NCI-H345 treated with DMSO at 0.1 percent for 48 hours (cell line): ENCODE data around the gene PLSCR1.
A peak's percentile ranks its signal among the peaks of the same experiment; 100 is the strongest.

Experiments used
- DNase-seq: peaks from one replicate; lab custom pipeline; 2025; ENCODE audit not compliant: unreplicated experiment; lab: John Stamatoyannopoulos, UW

PLSCR1 gene, protein sequence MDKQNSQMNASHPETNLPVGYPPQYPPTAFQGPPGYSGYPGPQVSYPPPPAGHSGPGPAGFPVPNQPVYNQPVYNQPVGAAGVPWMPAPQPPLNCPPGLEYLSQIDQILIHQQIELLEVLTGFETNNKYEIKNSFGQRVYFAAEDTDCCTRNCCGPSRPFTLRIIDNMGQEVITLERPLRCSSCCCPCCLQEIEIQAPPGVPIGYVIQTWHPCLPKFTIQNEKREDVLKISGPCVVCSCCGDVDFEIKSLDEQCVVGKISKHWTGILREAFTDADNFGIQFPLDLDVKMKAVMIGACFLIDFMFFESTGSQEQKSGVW

DNA sequence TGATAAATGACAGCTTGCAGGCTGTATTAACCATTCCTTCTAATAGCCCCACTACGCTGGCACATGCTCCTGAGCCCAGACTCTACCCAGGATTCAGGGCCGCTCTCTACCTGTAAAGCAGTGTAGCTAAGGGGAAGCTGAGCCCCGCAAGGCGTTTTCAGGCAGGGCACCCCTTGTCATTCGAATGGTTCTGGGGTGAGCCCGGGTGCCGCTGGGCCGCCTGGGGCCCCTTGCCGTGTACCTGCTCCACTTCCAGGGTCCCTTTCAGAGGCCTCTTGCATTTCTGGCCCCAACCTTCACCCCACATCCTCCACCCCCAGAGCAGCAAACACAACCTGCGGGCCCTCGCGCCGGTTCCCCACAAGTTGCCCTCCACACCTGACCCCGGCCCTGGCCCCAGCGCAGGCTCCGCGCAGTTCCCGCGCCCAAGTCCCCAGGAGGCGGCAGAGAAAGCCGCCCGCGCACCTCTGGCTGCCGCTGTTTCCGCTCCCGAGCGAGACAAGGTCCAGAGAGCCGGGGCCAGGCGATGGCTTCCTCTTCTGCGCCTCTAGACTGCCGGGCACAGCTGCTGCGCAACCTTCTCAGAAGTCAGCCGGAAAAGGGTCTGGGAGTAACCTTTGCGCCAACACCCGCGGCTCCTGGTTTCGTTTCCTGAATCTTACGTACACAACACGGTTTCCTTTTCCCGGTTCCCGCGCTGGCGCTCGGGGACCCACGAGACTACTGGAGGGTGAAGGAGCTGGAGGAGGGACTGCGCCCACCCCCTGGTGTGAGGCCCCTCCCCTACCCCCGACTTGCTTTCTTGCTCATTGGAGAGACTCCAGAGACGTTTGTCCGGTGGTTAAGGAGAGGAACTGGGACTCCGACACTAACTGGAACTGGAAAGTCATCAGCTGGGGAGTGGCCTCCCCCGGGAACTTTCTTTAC lies at the start of gene PLSCR1:
PLSCR1 (minus strand) TSS at position 606 of the 927 bp plus-strand sequence. CDS start 8,055 bp downstream, outside the sequence.
- DNase-seq = peak; percentile 35

DNA sequence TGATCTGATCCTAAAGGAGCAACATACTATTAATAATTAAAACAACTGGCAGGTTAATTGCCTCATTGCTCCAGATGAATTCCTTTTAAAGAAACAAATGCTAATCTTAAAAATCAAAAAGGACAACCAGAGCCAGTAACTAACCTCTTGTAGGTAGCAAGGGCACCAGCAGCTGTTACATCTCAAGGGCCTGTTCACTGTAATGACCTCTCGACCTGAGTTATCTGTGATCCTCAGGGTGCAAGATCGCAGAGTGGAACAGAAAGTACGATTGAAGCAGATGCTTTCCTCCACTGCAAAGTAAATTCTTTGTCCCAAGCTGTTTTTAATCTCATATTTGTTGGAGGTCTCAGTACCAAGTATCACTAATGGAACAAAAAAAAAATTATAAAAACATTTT lies 49.4 kb upstream of the PLSCR1 start:
- DNase-seq = no peak

DNA sequence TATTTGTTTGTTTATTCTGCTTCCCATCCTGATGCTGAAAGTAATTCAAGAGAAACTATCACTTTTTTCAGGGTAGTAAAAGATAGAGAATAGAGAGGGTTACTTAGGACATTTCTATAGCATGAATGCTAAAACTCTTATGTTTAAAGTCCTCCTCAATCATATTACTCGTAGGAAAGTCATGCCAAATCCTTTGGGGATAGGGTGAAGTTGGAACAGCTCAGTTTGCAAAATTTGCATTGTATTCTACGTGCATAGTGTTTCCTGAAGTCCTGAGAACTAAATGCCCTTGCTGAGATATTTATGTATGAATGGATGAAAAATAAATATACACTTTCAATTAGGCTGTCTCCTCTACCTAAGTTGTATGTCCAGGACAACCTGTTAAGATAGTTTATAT lies 46.1 kb upstream of the PLSCR1 start:
- DNase-seq = no peak

DNA sequence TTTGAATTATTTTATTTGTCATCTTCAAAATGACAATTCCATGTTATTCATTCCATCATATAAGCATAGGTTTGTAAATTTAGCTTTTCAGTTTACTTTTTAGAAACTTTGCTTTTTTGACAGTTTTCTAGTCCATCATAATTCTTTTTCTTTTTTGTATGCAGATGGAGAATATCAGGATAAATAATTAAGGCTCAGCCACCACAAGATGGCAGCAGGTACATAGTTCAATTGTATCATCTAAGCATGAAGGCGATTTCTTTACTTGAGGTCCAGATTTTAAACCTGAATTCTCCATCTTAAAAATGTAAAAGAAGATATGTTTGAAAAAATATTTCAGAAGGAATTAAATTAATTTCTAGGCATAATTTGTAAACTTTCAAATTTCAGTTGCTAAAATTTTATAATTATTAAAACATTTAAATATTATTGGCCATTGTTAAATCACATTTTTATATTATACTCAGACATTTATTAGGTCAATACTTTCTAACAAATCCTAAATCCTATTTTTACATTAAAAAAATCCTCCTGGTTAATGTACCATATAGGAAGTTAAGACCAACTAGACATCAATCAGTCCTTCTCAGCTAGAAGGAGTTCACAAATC lies 45.6 kb upstream of the PLSCR1 start:
- DNase-seq = peak; percentile 11

DNA sequence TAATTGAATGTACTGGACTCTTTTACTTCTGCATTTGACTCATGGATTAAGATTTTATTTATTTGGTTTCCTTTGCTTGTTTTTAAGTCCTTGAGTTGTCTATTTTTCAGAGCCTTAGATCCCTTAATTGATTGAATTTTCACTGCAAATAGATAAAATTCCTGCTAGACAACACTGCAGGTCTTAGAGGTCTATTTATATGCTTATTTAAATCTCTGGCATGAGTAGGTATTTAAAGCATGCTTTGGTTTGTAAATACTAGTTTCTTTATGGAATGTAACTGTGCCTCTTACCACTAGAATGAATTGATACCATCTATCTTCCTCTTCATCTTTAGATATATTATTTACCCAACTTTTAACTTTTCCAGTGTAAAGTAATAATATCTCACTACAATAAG lies 40.7 kb upstream of the PLSCR1 start:
- DNase-seq = no peak

DNA sequence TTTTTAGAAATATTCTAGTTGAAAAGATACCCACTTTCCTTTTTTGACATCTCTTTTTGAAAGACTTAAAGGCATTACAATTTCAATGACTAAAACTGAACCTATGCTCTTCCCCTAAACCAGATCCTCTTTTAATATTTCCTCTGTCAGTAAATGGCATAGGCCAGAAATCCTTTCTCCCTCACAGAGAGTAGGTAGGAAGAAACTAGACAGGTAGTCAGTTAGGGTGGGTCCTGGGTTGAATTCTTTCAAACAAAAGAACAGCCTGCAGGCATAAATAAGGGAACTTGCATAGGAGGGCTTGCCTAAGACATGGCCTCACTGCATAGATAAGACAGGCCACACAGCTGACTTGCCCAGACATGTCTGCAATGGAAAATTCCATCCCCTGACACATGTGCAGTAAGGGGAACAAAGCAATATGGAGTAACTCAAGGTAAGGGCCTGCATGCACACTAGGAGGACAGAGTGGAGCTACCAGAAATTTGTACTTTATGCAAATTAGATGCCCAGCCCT lies 37.6 kb upstream of the PLSCR1 start:
- no peak for DNase-seq

DNA sequence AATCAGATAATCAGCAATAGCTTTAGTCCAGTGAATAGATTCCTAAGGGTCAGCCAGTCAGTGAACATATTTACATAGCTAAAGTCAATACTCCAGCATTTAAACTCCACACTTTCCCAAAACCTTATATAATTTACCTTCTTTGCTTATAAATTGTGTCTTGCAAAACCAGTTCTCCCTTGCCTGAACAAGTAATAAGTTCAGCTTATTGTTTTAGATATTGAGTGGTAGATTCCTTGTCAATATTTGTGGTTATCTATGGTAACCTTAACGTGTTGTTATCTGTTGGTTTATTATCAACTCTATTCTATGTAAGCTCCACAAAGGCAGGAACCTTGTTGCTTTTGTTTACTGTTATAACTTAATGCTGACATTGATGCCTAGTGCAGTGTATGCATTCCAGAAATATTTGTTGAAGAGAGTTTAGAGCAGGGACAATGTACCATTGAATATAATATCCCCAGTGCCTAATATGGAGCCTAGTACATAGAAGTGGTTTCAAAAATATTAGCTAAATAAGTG lies 36.7 kb upstream of the PLSCR1 start:
- DNase-seq = no peak

DNA sequence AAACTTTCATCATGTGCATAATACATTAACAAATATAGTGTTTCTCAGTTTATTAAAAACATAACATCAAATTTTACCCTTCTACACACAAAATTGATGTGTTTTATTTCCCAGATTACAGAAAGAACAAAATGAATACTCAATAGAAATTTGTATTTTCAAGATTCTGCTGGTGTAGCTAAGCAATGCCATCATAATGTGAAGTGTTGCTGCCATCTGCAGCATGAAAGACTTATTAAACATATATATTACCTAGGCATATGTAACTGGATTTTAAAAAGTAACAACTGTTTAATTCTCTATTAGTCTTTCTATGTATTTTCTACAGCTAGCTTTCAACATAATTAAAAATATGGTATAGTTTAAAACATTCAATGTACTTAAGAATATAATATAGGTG lies 33.3 kb upstream of the PLSCR1 start:
- DNase-seq = no peak

DNA sequence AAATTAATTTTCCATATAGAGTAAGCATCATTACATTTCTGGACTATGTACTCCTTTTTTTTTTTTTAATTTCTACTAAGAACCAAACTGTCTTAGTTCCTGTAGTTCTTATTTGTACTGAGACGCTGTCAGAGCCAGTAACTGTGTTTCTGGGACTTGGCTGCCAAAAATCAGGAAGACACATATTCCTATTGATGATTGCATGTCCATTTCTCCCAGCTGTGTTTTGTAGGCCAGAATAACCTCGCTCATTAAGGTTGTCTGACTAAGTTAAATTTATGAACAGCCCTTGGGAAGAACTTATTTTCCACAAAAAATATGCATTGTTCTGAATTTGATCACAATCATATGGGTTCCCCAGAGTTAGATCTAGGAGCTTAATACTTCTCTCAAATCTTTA lies 31.2 kb upstream of the PLSCR1 start:
- no peak for DNase-seq

DNA sequence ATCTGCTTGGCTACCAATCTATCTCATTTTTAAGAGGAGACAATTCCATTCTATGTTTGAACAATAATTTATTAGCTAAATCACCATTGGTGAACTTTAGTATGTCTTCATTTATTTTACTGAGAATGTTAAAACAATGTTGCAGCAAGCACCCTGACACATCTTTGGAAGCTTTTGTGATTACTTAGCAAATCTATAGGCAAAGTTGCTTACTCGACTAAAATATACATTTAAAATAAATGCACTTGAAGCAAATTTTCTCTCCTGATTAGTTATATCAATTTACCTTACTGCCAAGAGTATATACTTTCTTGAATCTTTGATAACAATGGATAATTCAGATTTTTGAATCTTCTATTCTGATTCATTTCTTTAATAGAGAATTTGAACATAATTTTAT lies 29.8 kb upstream of the PLSCR1 start:
- DNase-seq = no peak

DNA sequence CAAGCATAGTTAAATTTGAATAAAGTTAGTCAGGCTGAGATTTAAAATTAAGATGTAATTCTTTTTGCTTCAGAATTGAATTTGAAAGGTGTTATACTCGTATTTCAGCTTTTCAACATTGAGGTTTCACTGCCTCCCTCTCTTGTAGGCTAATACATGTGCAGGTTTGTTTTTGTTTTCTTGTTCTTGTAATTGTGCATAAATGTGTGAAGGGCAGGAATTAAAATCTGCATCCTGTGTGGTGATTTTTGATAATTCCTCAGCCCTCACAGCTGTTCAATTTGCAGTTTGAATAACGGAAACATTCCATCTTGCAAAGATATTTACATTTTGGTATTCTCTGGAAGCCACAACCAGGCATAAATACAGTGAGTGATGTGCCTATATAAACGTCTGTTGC lies 24.9 kb upstream of the PLSCR1 start:
- DNase-seq = no peak

DNA sequence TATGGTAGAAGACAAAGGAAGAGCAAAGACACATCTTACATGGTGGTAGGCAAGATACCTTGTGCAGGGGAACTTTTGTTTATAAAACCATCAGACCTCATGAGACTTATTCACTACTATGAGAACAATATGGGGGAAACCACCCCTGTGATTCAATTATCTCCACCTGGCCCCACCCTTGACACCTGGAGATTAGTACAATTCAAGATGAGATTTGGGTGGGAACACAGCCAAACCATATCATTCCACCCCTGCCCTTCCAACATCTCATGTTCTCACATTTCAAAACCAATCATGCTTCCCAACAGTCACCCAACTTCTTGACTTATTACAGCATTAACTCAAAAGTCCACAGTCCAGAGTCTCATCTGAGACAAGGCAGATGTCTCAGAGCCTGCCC lies 21.7 kb upstream of the PLSCR1 start:
- DNase-seq = no peak

DNA sequence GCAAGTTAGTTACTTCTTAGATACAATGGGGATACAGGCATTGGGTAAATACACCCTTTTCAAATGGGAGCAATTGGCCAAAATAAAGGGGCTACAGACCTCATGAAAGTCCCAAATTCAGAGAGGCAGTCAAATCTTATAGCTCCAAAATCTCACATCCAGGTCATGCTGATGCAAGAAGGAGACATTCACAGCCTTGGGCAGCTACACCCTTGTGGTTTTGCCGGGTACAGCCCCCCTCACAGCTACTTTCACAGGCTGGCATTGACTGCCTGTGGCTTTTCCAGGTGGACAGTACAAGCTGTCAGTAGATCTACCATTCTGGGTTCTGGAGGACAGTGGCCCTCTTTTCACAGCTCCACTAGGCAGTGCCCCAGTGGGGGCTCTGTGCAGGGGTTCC lies 17.5 kb upstream of the PLSCR1 start:
- no peak for DNase-seq

DNA sequence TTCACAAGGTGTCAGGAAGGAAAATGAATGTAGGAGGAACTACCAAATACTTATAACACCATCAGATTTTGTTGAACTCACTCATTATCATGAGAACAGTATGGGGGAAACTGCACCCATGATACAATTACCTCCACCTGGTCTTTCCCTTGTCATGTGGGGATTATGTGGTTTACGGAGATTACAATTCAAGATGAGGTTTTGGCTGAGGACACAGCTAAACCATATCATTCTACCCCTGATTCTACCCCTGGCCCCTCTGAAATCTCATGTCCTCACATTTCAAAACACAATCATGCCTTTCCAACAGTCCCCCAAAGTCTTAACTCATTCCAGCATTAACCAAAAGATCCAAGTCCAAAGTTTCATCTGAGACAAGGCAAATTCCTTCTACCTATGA lies 17.1 kb upstream of the PLSCR1 start:
- no peak for DNase-seq

DNA sequence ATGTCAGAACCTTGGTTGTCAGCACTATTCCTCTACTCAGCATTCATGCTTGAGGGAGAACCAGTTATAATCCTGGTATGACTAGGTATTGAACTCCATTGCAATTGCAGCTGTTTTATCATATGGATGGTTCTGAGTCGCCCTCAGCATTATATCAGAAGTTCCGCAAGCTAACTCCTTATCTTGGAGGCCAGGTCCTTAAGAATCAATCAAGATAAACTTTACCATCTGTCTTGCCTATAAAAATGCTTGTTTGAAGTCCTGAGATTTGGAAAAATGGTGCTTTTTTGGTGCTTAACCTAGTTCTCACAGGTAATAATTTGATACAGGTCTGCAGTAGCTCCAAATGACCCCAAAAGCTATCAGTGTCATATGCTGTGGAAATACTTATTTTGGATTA lies 16.3 kb upstream of the PLSCR1 start:
- DNase-seq = no peak

DNA sequence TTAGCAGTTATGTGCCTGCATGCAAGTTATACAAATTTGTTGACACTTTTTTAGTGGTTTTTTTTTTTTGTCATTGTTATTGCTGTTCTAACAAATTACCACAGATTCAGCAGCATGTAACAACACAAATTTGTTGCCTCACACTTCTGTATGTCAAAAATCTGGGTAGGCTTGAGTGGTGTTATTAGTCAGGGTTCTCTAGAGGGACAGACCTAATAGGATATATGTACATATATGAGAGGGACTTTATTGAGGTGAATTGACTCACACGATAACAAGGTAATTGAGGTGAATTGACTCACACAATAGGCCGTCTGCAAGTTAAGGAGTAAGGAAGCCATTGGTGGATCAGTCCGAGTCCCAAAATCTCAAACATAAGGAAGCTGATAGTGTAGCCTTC lies 15.0 kb upstream of the PLSCR1 start:
- DNase-seq = no peak

DNA sequence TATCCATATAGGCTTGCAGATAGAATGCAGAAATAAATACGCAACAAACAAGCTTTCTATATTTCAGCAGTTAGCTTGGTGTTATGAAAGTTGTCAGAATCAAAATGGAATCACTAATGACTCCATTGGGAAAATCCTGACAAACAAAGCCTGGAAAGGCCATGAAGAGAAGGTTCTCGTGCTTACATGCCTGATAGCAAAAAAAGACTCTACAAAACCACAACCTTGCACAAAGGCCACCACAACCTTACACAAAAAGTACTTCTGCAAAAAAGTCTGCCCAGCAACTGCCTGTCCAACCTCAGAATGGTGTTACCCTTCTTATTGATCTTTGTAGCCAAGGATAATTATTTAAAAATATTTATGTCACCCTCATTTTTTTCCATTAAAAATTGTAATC lies 14.4 kb upstream of the PLSCR1 start:
- DNase-seq = no peak

DNA sequence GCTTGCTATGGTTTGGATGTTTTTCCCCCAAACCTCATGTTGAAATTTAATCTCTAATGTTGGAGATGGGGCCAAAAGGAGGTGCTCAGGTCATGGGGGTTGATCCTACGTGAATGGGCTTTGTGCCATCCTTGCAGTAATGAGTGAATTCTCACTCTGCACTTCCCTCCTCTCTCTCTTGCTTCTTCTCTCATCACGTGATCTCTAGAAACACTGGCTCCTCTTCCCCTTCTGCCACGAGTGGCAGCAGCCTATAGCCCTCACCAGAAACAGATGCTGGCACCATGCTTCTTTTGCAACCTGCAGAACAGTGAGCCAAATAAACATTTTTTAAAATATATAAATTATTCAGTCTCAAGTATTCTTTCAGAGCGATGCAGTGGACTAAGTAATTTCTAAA lies 13.3 kb upstream of the PLSCR1 start:
- DNase-seq = no peak

DNA sequence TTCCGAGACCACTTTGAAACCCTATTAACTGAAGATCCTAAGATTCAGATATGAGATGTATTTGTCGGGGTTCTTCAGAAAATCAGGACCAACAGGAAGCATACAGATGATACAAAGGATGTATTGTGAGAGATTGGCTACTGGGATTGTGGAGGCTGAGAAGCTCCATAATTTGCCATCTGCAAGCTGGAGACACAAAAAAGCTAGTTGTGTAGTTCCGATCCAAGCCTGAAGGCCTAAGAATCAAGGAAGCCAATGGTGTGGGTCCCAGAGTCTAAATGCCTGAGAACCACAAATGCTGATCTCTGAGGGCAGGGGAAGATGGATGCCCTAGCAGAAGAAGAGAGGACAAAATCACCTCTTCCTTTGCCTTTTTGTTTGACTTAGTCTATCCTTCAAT lies 10.9 kb upstream of the PLSCR1 start:
- no peak for DNase-seq

DNA sequence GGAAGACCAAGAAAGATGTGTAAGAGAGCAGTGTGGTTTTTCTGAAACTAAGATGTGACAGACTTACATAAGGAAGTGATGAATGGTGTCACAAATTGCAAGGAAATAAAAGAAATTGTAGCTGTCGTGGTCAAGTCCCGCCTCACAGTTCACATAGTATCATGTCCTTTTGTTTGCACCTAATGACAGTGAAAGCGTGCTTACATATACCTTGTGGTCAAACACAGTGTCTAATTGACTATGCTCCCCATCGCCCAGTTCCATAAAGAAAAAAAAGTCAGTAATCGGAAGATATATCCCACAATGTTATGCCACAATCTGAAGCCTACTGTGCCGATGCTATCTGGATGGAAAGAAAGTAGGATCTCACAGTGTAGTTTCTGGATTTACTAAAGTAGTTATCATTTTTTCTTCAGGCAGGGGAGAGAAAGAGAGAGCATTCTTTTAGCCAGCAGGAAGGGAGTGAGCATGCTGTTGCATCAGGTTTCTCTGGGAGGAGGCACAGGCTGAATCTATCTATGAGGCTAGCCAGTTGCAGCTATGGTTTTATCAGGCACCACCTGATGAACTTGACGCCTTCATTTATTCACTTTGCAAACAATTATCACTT lies 9.8 kb upstream of the PLSCR1 start:
- no peak for DNase-seq
